K562 (cell line): Measurements from ENCODE around the gene ADAMTS2. TPM values are rescaled to one million over a fixed set of nuclear protein-coding genes. Genes with fewer than 3 reads are reported as not detected.

ENCODE experiments used
- ATAC-seq: fragments of 200-7000 bp; cut with Tn5 transposase; 3 replicates; pipeline ENCODE4 v1.9.1; 2020; ENCODE audit warnings: moderate library complexity
- BruUV-seq: library from RNA; stranded (reverse); fragments of 400-500 nt; replicated peaks from 2 replicates; lab custom pipeline; 2021; lab: Mats Ljungman, UMichigan
- CTCF ChIA-PET: fragments of 300-600 bp; formaldehyde crosslinking; extraction: SDS; loops from one replicate; lab custom pipeline; 2021; ENCODE audit warnings: low intra/inter-chr PET ratio; lab: Yijun Ruan, JAX
- POLR2A ChIA-PET: fragments of 300-600, 350-650 bp; sonication (Branson Sonifier 250); formaldehyde crosslinking; extraction: SDS; loops from one replicate; lab custom pipeline; 2021; ENCODE audit warnings: antibody characterized with exemption, inconsistent platforms; lab: Yijun Ruan, JAX
- DNase-seq, 4 experiments: peaks; one replicate each; pipeline versions ENCODE4 v3.0.0 to v3.0.0-alpha.2; 2011 to 2018; ENCODE audit warnings: low spot score in 3 of 4, mixed read lengths in 3 of 4; ENCODE audit errors: extremely low read depth in 1 of 4
- FAIRE-seq: peaks from 2 replicates; lab custom pipeline; 2011; peaks lifted over from hg19 to GRCh38; lab: Jason Lieb, UNC
- H2AFZ ChIP-seq: 2 replicates; pipeline ENCODE4 v1.6.0; 2011; ENCODE audit warnings: low read depth, low read length, control low read depth, inconsistent platforms
- H3K27ac ChIP-seq: fragments of 200-600 bp; 3 replicates; pipeline ENCODE4 v1.8.0; 2011; ENCODE audit warnings: low read depth, mild to moderate bottlenecking, control low read depth, inconsistent platforms, low read length, moderate library complexity, mixed read lengths; ENCODE audit errors: extremely low read depth
- H3K27me3 ChIP-seq, 2 experiments: fragments of 300-600 bp in 1 of 2; 2 replicates in 1 of 2; 3 replicates in 1 of 2; pipeline versions ENCODE4 v1.6.0 to v1.8.0; 2011; ENCODE audit warnings: inconsistent platforms in 2 of 2, low read length in 2 of 2, mild to moderate bottlenecking in 1 of 2, mixed read lengths in 1 of 2, moderate library complexity in 1 of 2; ENCODE audit not compliant: control insufficient read depth in 2 of 2, insufficient read depth in 2 of 2
- H3K36me3 ChIP-seq: fragments of 300-600 bp; 3 replicates; pipeline ENCODE4 v1.8.0; 2011; ENCODE audit warnings: mild to moderate bottlenecking, low read length, inconsistent platforms; ENCODE audit not compliant: control insufficient read depth, insufficient read depth
- H3K4me1 ChIP-seq, 2 experiments: fragments of 200-600 bp in 1 of 2; replicated peaks in 1 of 2; 2 replicates in 1 of 2; 3 replicates in 1 of 2; pipeline versions ENCODE4 v1.5.1 to v1.8.0; 2011; ENCODE audit warnings: inconsistent platforms in 2 of 2, low read length in 2 of 2, mild to moderate bottlenecking in 1 of 2, mixed read lengths in 1 of 2, moderate library complexity in 1 of 2; ENCODE audit not compliant: control insufficient read depth in 2 of 2, insufficient read depth in 2 of 2
- H3K4me2 ChIP-seq: 2 replicates; pipeline ENCODE4 v1.6.1; 2011; ENCODE audit warnings: low read length, control low read depth, inconsistent platforms, mixed read lengths; ENCODE audit not compliant: insufficient read depth
- H3K4me3 ChIP-seq: fragments of 200-600 bp; sonication (generic), shearing (Covaris generic); 2 replicates; pipeline ENCODE4 v1.5.1; 2016; ENCODE audit warnings: control low read depth, inconsistent platforms
- H3K79me2 ChIP-seq: fragments of 200-600 bp; 3 replicates; pipeline ENCODE4 v1.8.0; 2011; ENCODE audit warnings: low read length, inconsistent platforms; ENCODE audit not compliant: control insufficient read depth, insufficient read depth
- H3K9ac ChIP-seq, 2 experiments: 2 replicates each; pipeline versions ENCODE4 v1.6.0 to v1.6.1; 2011; ENCODE audit warnings: low read depth in 2 of 2, low read length in 2 of 2, control low read depth in 1 of 2, inconsistent platforms in 1 of 2, mild to moderate bottlenecking in 1 of 2, mixed read lengths in 1 of 2; ENCODE audit not compliant: insufficient read depth in 1 of 2
- H3K9me1 ChIP-seq: one replicate; pipeline ENCODE4 v1.6.0; 2011; ENCODE audit warnings: inconsistent platforms, mild to moderate bottlenecking, low read length, moderate library complexity; ENCODE audit not compliant: control insufficient read depth, insufficient read depth
- H3K9me3 ChIP-seq: replicated peaks from 2 replicates; pipeline ENCODE4 v1.5.1; 2011; ENCODE audit warnings: low read depth, low read length, inconsistent platforms; ENCODE audit not compliant: control insufficient read depth, insufficient read depth
- H4K20me1 ChIP-seq: replicated peaks from 2 replicates; pipeline ENCODE4 v1.6.1; 2011; ENCODE audit warnings: low read length, inconsistent platforms, mixed read lengths; ENCODE audit not compliant: control insufficient read depth, insufficient read depth
- ATF1 ChIP-seq, 2 experiments: fragments of 450-650 bp in 1 of 2; IDR thresholded peaks; 2 replicates each; pipeline ENCODE4 v1.6.1; 2016; ENCODE audit warnings: missing compliant biosample characterization in 1 of 2, missing genetic modification characterization in 1 of 2
- CTBP1 ChIP-seq: fragments of 450-650 bp; IDR thresholded peaks from 2 replicates; pipeline ENCODE4 v1.6.1; 2016; ENCODE audit warnings: borderline replicate concordance
- EHMT2 ChIP-seq: fragments of 450-650 bp; IDR thresholded peaks from 2 replicates; pipeline ENCODE4 v1.6.1; 2018; ENCODE audit warnings: antibody characterized with exemption
- GTF2E2 ChIP-seq: fragments of 200-800 bp; sonication (Bioruptor generic); IDR thresholded peaks from 2 replicates; pipeline ENCODE4 v1.6.1; 2016; ENCODE audit warnings: missing genetic modification characterization, missing compliant biosample characterization
- HMGN3 ChIP-seq: IDR thresholded peaks from 2 replicates; pipeline ENCODE4 v1.6.1; 2011; ENCODE audit warnings: borderline replicate concordance, low read depth, mild to moderate bottlenecking, mixed read lengths, low read length; ENCODE audit not compliant: insufficient read length; ENCODE audit errors: extremely low read depth
- MCM2 ChIP-seq: fragments of 450-650 bp; IDR thresholded peaks from 2 replicates; pipeline ENCODE4 v1.6.1; 2017; ENCODE audit warnings: low read depth, mild to moderate bottlenecking
- MTA1 ChIP-seq: fragments of 450-650 bp; IDR thresholded peaks from 2 replicates; pipeline ENCODE4 v1.6.1; 2017; ENCODE audit warnings: borderline replicate concordance
- PPARD ChIP-seq: fragments of 250-450 bp; sonication (Bioruptor Pico); IDR thresholded peaks from 2 replicates; pipeline ENCODE4 v1.8.0; 2022; ENCODE audit warnings: inconsistent platforms, mild to moderate bottlenecking, moderate library complexity
- SMC3 ChIP-seq: conservative IDR thresholded peaks from 2 replicates; pipeline ENCODE4 v1.6.1; 2011; ENCODE audit warnings: low read depth, low read length, improper control_type of control experiment; ENCODE audit not compliant: insufficient read depth
- SPI1 ChIP-seq: IDR thresholded peaks from 2 replicates; pipeline ENCODE4 v1.6.1; 2011; ENCODE audit warnings: low read depth, low read length, control low read depth, borderline replicate concordance
- SRSF1 ChIP-seq: fragments of 200-400 bp; formaldehyde crosslinking; IDR thresholded peaks from 2 replicates; pipeline ENCODE4 v1.6.1; 2017; ENCODE audit warnings: mild to moderate bottlenecking, low read depth, low read length, moderate library complexity
- VEZF1 ChIP-seq: fragments of 200-800 bp; sonication (Bioruptor generic); IDR thresholded peaks from 2 replicates; pipeline ENCODE4 v1.6.1; 2017; ENCODE audit warnings: missing genetic modification characterization, missing compliant biosample characterization
- ZBTB12 ChIP-seq: fragments of 250-450 bp; sonication (Bioruptor Pico); IDR thresholded peaks from 2 replicates; pipeline ENCODE4 v1.4.0; 2020
- ZNF586 ChIP-seq: fragments of 450-650 bp; formaldehyde crosslinking; conservative IDR thresholded peaks from 2 replicates; pipeline ENCODE4 v1.4.0; 2020; ENCODE audit warnings: mild to moderate bottlenecking, moderate library complexity
- WGBS: fragments of 100-300 bp; shearing (Covaris generic); methylation state at CpG from one replicate; pipeline ENCODE4 v1.1.6; 2016; ENCODE audit warnings: low coverage, mixed read lengths; ENCODE audit not compliant: insufficient coverage; ENCODE audit errors: missing lambda C conversion rate; 5-methylcytosine and 5-hydroxymethylcytosine counted together
- in situ Hi-C: fragments of 300-500 bp; cut with MboI; formaldehyde crosslinking; loops from 4 replicates; pipeline ENCODE4 v1.15.0; 2018; ENCODE audit warnings: inconsistent platforms, mixed read lengths
- intact Hi-C: fragments of 100-400 bp; cut with micrococcal nuclease; formaldehyde crosslinking; loops from 2 replicates; pipeline ENCODE4 v1.14.2; 2022
- polyA plus RNA-seq, 8 experiments: library from polyadenylated mRNA; depleted of rRNA in 4 of 8; stranded (reverse) in 5 of 8; unstranded in 3 of 8; fragments of >200 nt; fragmentation: Nextera tagmentation in 2 of 8; fragmentation: Illumina TruSeq in 1 of 8; extraction: Ambion mirVana in 2 of 8; extraction: Trizol in 1 of 8; gene quantifications; 2 replicates each; pipeline versions ENCODE4 v1.2.1 to v1.2.3, GENCODE V29; 2011 to 2014; ENCODE audit warnings: inconsistent platforms in 1 of 8, missing spikeins in 1 of 8
- total RNA-seq, 7 experiments: library from RNA; depleted of rRNA in 6 of 7; stranded (reverse); fragments of >200 nt in 6 of 7; fragmentation: Illumina TruSeq in 2 of 7; extraction: Trizol in 2 of 7; gene quantifications; 2 replicates each; pipeline versions ENCODE4 v1.2.1 to v1.2.3, GENCODE V29; 2011 to 2021; ENCODE audit warnings: low replicate concordance in 1 of 7

Gene ADAMTS2
- total and polyA plus RNA-seq, 9 of the 15 experiments (the other 6 are each of a cell fraction or from before 2014, with no cell fraction given), result not detected

DNA sequence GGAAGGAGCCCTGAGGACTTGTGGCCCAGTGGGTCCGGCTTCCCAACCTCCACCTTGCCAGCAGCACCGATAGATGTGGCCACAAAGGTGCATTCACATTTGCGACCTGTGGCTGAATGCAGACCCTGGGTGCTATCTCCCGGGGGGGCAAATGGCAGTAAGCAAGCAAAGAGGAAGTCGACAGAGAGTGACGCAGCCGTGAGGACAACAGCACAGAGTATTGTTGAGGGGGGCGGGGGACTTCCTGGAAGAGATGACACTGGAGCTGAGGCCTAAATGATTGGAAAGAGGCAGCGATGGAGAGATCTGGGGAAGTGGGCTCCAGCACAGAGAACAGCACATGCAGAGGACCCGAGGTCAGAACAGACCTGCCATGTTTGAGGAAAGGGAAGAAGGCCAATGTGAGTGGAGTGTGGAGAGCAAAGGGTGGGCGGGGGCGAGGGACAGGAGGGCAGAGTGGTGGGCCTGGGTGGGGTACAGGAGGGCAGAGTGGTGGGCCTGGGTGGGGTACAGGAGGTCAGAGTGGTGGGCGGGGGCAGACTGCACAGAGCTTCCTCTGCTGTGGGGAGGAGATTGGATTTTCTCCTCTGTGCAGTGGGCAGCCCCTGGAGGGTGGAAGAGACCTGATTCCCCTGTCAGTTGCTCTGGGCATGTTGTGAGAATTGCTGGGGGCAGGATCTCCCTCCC is 42.6 kb downstream of the ADAMTS2 start:
- FAIRE-seq (no peak), DNase-seq (peak in 2 of 4 experiments; percentile 27 to 36), ATAC-seq (peak; percentile 71)
- WGBS, result 3% methylated on average over 10 of the region's 13 CpGs
- Histone ChIP-seq H3K36me3 (no peaks in the 10 kb centered on the region), H3K9ac (peak overlapping the region in 1 of 2 experiments; percentile 71; a peak in 1 of 4 replicates), H3K4me1 (peaks cover 0 to 13% of the 10 kb centered on the region in 2 experiments; a peak in 2 of 5 replicates), H3K9me1 (no peaks in the 10 kb centered on the region), H3K79me2 (no peaks in the 10 kb centered on the region), H2AFZ (peak overlapping the region; percentile 76), H3K27me3 (peaks cover 7 to 52% of the 10 kb centered on the region in 2 experiments; a peak in 4 of 5 replicates), H3K9me3 (no peaks in the 10 kb centered on the region), H3K4me2 (peak overlapping the region; percentile 66), H4K20me1 (no peaks in the 10 kb centered on the region), H3K27ac (no peak overlapping the region), H3K4me3 (peak overlapping the region; percentile 33)
- CTCF ChIA-PET, result no interaction called here
- no TSS peak for BruUV-seq
- POLR2A ChIA-PET, result no interaction called here
- intact Hi-C loops, result no loop called here
- in situ Hi-C loops, result no loop called here
- no peak for TF ChIP-seq HMGN3
- no peak for TF ChIP-seq PPARD (CRISPR knock-in tag)
- 0 out of 2 replicates have a peak, but pooled peaks have one; percentile 18 for TF ChIP-seq CTBP1
- TF ChIP-seq SPI1, result peak; percentile 88
- no peak for TF ChIP-seq SRSF1
- TF ChIP-seq MCM2, result no peak
- TF ChIP-seq EHMT2, result peak; percentile 67; the same call in 1 of the 2 replicates
- TF ChIP-seq GTF2E2 (tag), result no peak
- TF ChIP-seq ZBTB12 (CRISPR knock-in tag), result peak; percentile 53
- no peak for TF ChIP-seq SMC3
- TF ChIP-seq VEZF1 (CRISPR knock-in tag), result peak; percentile 73
- TF ChIP-seq MTA1, result peak; percentile 59; the same call in 1 of the 2 replicates
- no peak for TF ChIP-seq ZNF586 (CRISPR knock-in tag)
- no peak for TF ChIP-seq ATF1 (CRISPR knock-in tag; IDR thresholded peaks at IDR 0.05)
- TF ChIP-seq ATF1 (tag; IDR thresholded peaks at IDR 0.05), result peak; percentile 44; the same call in 1 of the 2 replicates
